Measurements from ENCODE around the gene RBM39.
A peak's percentile ranks its signal among the peaks of the same experiment; 100 is the strongest.

RBM39 gene

GRCh38 chr20:35669221-35669620 lies 72.8 kb downstream of the RBM39 start:
- no peak for DNase-seq (ENCODE audit: low spot score)

- no peak for DNase-seq (ENCODE audit: low spot score)
These were observed 76.1 kb downstream of the RBM39 start for GRCh38 chr20:35665949-35666288.

GRCh38 chr20:35664466-35665206 lies 77.4 kb downstream of the RBM39 start, which contains the start of the genes CPNE1 and RBM12:
Gene CPNE1 (minus strand): TSS chr20:35664900. CDS start chr20:35632923, 31,977 bp downstream.
Gene RBM12 (minus strand): TSS chr20:35664900. CDS start chr20:35655322, 9,578 bp downstream.
- DNase-seq (ENCODE audit: low spot score), result peak; percentile 98

- peak; percentile 75 for DNase-seq (ENCODE audit: low spot score)
These were observed 78.3 kb downstream of the RBM39 start for GRCh38 chr20:35663516-35664465.

- DNase-seq (ENCODE audit: low spot score), result no peak
These were observed 79.5 kb downstream of the RBM39 start for GRCh38 chr20:35662551-35662950.

GRCh38 chr20:35661908-35662307 lies 80.2 kb downstream of the RBM39 start:
- DNase-seq (ENCODE audit: low spot score), result no peak

- DNase-seq (ENCODE audit: low spot score), result no peak
These were observed 81.0 kb downstream of the RBM39 start for GRCh38 chr20:35661053-35661452.

GRCh38 chr20:35660122-35660937 lies 81.7 kb downstream of the RBM39 start:
- no peak for DNase-seq (ENCODE audit: low spot score)

- no peak for DNase-seq (ENCODE audit: low spot score)
These were observed 84.8 kb downstream of the RBM39 start for GRCh38 chr20:35657271-35657670.

GRCh38 chr20:35654415-35654814 lies 87.6 kb downstream of the RBM39 start:
- no peak for DNase-seq (ENCODE audit: low spot score)

GRCh38 chr20:35653893-35654292 lies 88.2 kb downstream of the RBM39 start:
- no peak for DNase-seq (ENCODE audit: low spot score)
